Right lobe of liver (tissue), 6 donors: ENCODE results near the gene DDX6. TPM values are rescaled to one million over a fixed set of nuclear protein-coding genes. Genes with fewer than 3 reads are reported as not detected.
A peak's percentile ranks its signal among the peaks of the same experiment; 100 is the strongest.
"Not testable (repeated sequence)": the region's sequence is repeated elsewhere in the genome, so short reads cannot be mapped to it uniquely, and the experiment has no call there.

ENCODE experiments used
- ATAC-seq, 4 donors: fragments of 200-7000 bp; cut with Tn5 transposase; one replicate each; pipeline ENCODE4 v1.9.1; 2020; ENCODE audit warnings: mild to moderate bottlenecking in 4 of 4, moderate library complexity in 4 of 4
- DNase-seq, 3 donors: peaks; one replicate each; pipeline ENCODE4 v3.0.0-alpha.2; 2020
- H3K27ac ChIP-seq, 3 donors: fragments of 200-600 bp; one replicate each; pipeline ENCODE4 v1.8.0; 2022
- H3K27me3 ChIP-seq, 2 donors: fragments of 200-600 bp; one replicate each; pipeline ENCODE4 v1.8.0; 2022
- H3K36me3 ChIP-seq, 4 donors: fragments of 200-600 bp; sonication (generic) in 1 of 4; one replicate each; pipeline versions ENCODE4 v1.5.1 to v1.8.0; 2017 to 2022; ENCODE audit warnings: control low read depth in 1 of 4
- H3K4me1 ChIP-seq, 4 donors: fragments of 200-600 bp; sonication (generic) in 1 of 4; one replicate each; pipeline versions ENCODE4 v1.5.1 to v1.8.0; 2017 to 2022; ENCODE audit warnings: control low read depth in 1 of 4
- H3K4me3 ChIP-seq, 3 donors: fragments of 200-600 bp; one replicate each; pipeline ENCODE4 v1.8.0; 2022
- H3K9me3 ChIP-seq, 4 donors: fragments of 200-600 bp; sonication (generic) in 1 of 4; one replicate each; pipeline versions ENCODE4 v1.5.1 to v1.8.0; 2017 to 2022; ENCODE audit warnings: control low read depth in 1 of 4
- POLR2A ChIP-seq: fragments of 450-650 bp; IDR thresholded peaks from one replicate; pipeline ENCODE4 v1.6.1; 2017; ENCODE audit warnings: antibody characterized with exemption, mild to moderate bottlenecking
- WGBS: methylation state at CpG from one replicate; pipeline ENCODE4 v1.1.6; 2018; ENCODE audit warnings: low coverage, low lambda C conversion rate; ENCODE audit not compliant: insufficient coverage; ENCODE audit errors: missing lambda C conversion rate; 5-methylcytosine and 5-hydroxymethylcytosine counted together
- intact Hi-C, 2 donors: fragments of 100-400 bp; cut with DNase I; formaldehyde crosslinking; loops; one replicate each; pipeline versions ENCODE4 v1.11.2 to v1.14.1; 2022
- total RNA-seq, 6 experiments: library from RNA; depleted of rRNA in 2 of 6; stranded (reverse); fragments of >200 nt in 2 of 6; fragmentation: NEBNext Ultra II Directional in 3 of 6; extraction: Animal tissue kit (Norgen Biotek cat#: 25700) in 3 of 6; gene quantifications; one replicate each; pipeline versions ENCODE4 v1.1.0 to v1.2.4, GENCODE V29; 2016 to 2023
- TF ChIP-seq, protein P1 (sequence below), 4 donors: fragments of 200-600 bp in 3 of 4; fragments of 450-650 bp in 1 of 4; IDR thresholded peaks; one replicate each; pipeline versions ENCODE4 v1.5.1 to v1.8.0; 2016 to 2022; ENCODE audit warnings: antibody characterized with exemption in 4 of 4, mild to moderate bottlenecking in 2 of 4
- donor health status: DM: no; HTN: yes; CAD: no.
- donor health status: DM: no; HTN: no; CAD: no.
- donor health status: DM: no; HTN: no; CAD: no.
- donor health status: DM: no; HTN: yes; CAD: no.
- donor health status: DM: no; HTN: yes; CAD: no.

DDX6 gene
- total RNA-seq, 6 experiments from 2014 or later: 37.9 to 46.1 (median 43.3) TPM

DNA sequence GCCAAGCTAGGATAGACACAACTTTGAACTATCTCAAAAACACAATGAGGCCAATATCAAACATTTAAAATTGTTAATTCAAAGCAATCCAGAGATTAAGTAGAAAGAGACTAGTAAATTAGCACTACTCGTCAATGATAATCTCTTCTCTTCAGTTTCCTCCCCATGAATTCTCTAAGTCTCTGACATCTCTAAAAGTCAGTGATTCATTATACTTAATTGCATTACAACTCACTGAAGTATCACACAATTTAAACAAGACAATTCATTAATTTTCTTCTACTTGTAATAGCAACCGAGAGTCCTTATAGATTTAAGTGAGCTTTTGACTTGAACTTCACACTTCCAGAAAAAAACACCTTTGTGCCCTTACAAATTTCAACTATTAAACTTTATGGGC, 4.3 kb downstream of the DDX6 start:
- ATAC-seq (no peak), DNase-seq (no peak)
- Histone ChIP-seq H3K36me3 (peaks cover 0 to 37% (median 8%) of the 10 kb centered on the region in 4 donors), H3K9me3 (no peaks in the 10 kb centered on the region), H3K27me3 (no peaks in the 10 kb centered on the region), H3K4me3 (no peak overlapping the region), H3K4me1 (peaks cover 0 to 35% (median 3%) of the 10 kb centered on the region in 4 donors), H3K27ac (no peak overlapping the region)
- intact Hi-C loops: loop anchor here in 1 of 2 donors (10.0 kb wide), 1 partner anchor 92 kb away; no protein-coding TSS in a partner anchor
- TF ChIP-seq, protein P1, sequence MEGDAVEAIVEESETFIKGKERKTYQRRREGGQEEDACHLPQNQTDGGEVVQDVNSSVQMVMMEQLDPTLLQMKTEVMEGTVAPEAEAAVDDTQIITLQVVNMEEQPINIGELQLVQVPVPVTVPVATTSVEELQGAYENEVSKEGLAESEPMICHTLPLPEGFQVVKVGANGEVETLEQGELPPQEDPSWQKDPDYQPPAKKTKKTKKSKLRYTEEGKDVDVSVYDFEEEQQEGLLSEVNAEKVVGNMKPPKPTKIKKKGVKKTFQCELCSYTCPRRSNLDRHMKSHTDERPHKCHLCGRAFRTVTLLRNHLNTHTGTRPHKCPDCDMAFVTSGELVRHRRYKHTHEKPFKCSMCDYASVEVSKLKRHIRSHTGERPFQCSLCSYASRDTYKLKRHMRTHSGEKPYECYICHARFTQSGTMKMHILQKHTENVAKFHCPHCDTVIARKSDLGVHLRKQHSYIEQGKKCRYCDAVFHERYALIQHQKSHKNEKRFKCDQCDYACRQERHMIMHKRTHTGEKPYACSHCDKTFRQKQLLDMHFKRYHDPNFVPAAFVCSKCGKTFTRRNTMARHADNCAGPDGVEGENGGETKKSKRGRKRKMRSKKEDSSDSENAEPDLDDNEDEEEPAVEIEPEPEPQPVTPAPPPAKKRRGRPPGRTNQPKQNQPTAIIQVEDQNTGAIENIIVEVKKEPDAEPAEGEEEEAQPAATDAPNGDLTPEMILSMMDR (IDR thresholded peaks at IDR 0.05): no peak
- TF ChIP-seq POLR2A: no peak
- 32% methylated on average over 2 of the region's 2 CpGs for WGBS

DNA sequence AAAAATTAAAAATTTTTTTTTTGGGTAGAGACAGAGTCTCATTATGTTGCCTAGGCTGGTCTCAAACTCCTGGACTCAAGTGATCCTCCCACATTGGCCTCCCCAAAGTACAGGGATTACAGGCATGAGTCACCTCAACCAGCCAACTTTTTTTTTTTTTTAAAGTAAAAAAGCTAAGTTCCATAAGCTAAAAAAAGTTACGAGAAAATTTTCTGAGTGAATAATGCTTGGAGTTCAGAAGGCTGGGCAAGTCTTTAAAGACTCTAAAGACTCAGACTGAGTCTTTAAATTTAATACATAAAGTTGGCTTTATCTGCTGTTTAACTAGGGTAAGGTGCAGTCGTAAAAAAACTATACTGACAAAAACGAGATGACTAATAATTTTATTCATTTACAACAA, 5.6 kb downstream of the DDX6 start:
- intact Hi-C loops: loop anchor here in 1 of 2 donors (10.0 kb wide), 1 partner anchor 91 kb away; no protein-coding TSS in a partner anchor
- WGBS: 43% methylated on average over 3 of the region's 3 CpGs
- ATAC-seq: no peak

DNA sequence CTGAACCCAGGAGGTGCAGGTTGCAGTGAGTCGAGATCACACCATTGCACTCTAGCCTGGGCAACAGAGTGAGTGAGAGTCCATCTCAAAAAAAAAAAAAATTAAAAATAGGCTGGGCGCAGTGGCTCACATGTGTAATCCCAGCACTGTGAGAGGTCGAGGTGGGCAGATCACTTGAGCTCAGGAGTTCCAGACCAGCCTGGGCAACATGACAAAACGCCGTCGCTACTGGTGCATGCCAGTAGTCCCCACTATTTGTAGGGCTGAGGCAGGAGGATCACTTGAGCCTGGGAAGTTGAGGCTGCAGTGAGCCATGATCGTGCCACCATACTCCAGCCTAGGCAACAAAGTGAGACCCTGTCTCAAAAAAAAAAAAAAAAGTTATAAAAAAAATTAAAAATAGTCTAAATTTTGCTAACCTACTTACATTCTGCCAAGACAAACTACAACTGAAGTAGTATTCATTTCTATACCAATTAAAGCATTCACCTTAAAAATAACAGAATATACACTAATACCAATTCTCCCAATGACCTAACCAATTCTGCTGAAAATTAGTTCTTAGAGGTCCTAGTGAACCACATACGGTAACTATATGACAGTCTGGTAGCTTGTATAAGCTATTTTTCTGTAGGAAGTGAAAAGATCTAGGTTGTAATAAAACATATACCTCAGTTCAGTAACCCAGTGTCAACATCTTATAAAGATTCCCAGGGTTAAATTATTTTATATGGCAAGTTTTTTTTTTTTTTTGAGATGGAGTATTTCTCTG, 7.1 kb downstream of the DDX6 start:
- no peak overlapping the region for H3K4me3 ChIP-seq
- intact Hi-C loops: loop anchor here in 1 of 2 donors (10.0 kb wide), 1 partner anchor 89 kb away; no protein-coding TSS in a partner anchor
- no peaks in the 10 kb centered on the region for H3K27me3 ChIP-seq
- no peak for ATAC-seq
- H3K4me1 ChIP-seq: peaks cover 0 to 39% (median 6%) of the 10 kb centered on the region in 4 donors
- peaks cover 0 to 57% (median 18%) of the 10 kb centered on the region in 4 donors for H3K36me3 ChIP-seq
- TF ChIP-seq POLR2A: no peak
- TF ChIP-seq, protein P1 (IDR thresholded peaks at IDR 0.05): no peak
- no peak overlapping the region for H3K27ac ChIP-seq
- 65% methylated on average over 2 of the region's 8 CpGs for WGBS
- no peak for DNase-seq
- H3K9me3 ChIP-seq: no peaks in the 10 kb centered on the region

More for the DNA sequence above, 5.6 kb downstream of the DDX6 start:
- peaks cover 0 to 35% (median 3%) of the 10 kb centered on the region in 4 donors for H3K4me1 ChIP-seq
- no peak overlapping the region for H3K27ac ChIP-seq
- H3K36me3 ChIP-seq: peaks cover 0 to 47% (median 15%) of the 10 kb centered on the region in 4 donors
- no peaks in the 10 kb centered on the region for H3K9me3 ChIP-seq
- H3K4me3 ChIP-seq: no peak overlapping the region
- DNase-seq: no peak
- H3K27me3 ChIP-seq: no peaks in the 10 kb centered on the region
- no peak for TF ChIP-seq POLR2A
- TF ChIP-seq, protein P1 (IDR thresholded peaks at IDR 0.05): no peak

DNA sequence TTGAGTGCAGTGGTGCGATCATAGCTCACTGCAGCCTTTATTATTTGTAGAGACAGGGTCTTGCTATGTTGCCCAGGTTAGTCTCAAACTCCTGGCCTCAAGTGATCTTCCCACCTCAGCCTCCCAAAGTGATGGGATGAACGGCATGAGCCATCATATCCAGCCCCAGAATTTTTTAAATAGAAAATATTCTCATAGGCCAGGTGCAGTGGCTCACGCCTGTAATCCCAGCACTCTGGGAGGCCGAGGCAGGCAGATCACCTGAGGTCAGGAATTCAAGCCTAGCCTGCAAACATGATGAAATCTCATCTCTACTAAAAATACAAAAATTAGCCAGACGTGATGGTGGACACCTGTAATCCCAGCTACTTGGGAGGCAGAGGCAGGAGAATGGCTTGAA, 7.6 kb downstream of the DDX6 start:
- WGBS: 96% methylated on average over 4 of the region's 5 CpGs
- ATAC-seq: not testable (repeated sequence)

DNA sequence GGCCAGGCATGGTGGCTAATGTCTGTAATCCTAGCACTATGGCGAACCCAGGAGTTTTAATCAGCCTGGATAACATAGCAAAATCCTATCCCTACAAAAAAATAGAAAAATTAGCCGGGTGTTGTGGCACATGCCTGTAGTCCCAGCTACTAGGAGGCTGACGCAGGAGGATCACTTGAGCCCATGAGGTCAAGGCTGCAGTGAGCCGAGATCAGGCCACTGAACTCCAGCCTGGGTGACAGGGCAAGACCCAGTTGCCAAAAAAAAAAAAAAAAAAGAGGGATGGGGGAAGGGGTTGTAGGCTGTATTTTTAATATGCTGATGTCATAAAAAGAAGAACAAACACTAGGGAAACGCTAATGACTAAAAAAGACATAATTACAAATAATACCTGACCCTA, 12.1 kb downstream of the DDX6 start:
- no peaks in the 10 kb centered on the region for H3K9me3 ChIP-seq
- peak in 3 of 4 donors; percentile 55 to 67 (median 58) for ATAC-seq
- H3K27ac ChIP-seq: peak overlapping the region in 1 of 3 donors; percentile 50
- H3K4me1 ChIP-seq: peaks cover 0 to 19% (median 6%) of the 10 kb centered on the region in 4 donors
- 36% methylated on average over 5 of the region's 5 CpGs for WGBS
- no peak overlapping the region for H3K4me3 ChIP-seq
- no peak for TF ChIP-seq POLR2A
- TF ChIP-seq, protein P1 (IDR thresholded peaks at IDR 0.05): no peak
- H3K27me3 ChIP-seq: no peaks in the 10 kb centered on the region
- intact Hi-C loops: no loop called here
- H3K36me3 ChIP-seq: peaks cover 0 to 84% (median 29%) of the 10 kb centered on the region in 4 donors
- DNase-seq: peak; percentile 27 to 67 (median 64)

More for the DNA sequence above, 7.6 kb downstream of the DDX6 start:
- intact Hi-C loops: loop anchor here in 1 of 2 donors (10.0 kb wide), 1 partner anchor 89 kb away; no protein-coding TSS in a partner anchor
- H3K27me3 ChIP-seq, H3K27ac ChIP-seq, H3K4me3 ChIP-seq, DNase-seq, H3K9me3 ChIP-seq: not testable (repeated sequence)
- H3K36me3 ChIP-seq: peaks cover 0 to 63% (median 22%) of the 10 kb centered on the region in 4 donors
- H3K4me1 ChIP-seq: peaks cover 0 to 38% (median 6%) of the 10 kb centered on the region in 4 donors
